Ammon's horn (tissue), 1 donor: ENCODE results near the gene RGR.
"Not testable (repeated sequence)": the region's sequence is repeated elsewhere in the genome, so short reads cannot be mapped to it uniquely, and the experiment has no call there.

ENCODE experiments used
- DNase-seq: peaks from one replicate; pipeline ENCODE4 v3.0.0-alpha.2; 2016; ENCODE audit warnings: low spot score

RGR gene

DNA sequence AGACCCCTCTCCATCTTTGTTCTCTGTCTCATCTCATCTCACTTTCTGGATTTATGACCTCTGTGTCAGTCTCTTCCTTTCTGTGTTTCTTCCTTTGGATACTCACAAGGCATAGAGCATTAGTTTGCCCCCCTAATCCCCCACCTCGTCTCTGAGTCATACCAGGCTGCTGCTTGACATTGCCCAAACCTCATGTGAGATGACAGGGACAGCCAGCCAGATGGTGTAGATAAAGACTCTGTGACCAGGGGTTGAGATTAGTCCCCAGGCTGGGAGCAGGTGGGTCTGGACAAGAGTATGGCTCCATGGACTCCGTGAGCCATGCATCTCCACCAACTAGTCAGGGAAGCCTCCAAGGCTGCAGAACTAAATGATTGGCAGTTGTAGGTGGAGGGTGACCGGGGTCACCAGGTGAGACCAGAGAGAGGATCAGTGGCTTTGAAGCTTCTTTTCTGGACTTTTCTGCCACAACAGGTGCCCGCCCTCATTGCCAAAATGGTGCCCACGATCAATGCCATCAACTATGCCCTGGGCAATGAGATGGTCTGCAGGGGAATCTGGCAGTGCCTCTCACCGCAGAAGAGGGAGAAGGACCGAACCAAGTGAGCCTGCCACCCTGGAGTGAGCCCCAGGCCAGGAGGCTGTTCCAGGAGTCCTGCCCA is 13.3 kb downstream of the RGR start:
- DNase-seq, result no peak

DNA sequence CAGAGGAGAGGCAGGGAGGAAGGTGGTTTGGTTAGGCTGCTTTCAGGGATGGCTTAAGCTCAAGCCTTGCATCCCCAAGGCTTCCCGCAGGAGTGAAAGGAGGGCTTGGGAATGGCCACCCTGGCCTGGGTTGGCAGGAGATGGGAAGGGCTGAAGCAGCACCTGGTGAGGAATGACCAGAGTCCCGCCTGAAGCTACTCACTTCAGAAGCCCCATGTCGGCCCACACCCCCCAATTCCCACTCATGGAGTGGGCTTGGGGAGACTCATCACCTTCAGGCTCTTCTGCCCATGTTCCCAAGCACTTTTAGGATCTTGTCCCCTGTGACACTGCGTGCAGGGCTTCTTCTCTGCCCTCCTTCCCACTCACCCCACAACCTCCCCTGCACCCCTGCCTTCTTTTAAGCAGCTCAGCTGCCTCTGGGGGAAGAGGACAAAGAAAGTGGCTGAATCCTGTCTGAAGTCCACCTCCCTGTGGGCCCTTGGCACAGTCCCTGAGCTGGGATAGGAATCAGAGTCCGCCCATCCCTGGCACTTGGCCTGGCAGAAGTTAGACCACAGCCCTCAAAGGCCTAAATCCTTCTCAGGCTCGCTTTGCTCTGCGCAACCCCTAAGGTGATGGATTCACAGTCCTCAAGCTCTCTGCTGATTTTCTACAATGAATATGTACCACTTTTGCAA is 16.5 kb downstream of the RGR start:
- DNase-seq, result no peak

DNA sequence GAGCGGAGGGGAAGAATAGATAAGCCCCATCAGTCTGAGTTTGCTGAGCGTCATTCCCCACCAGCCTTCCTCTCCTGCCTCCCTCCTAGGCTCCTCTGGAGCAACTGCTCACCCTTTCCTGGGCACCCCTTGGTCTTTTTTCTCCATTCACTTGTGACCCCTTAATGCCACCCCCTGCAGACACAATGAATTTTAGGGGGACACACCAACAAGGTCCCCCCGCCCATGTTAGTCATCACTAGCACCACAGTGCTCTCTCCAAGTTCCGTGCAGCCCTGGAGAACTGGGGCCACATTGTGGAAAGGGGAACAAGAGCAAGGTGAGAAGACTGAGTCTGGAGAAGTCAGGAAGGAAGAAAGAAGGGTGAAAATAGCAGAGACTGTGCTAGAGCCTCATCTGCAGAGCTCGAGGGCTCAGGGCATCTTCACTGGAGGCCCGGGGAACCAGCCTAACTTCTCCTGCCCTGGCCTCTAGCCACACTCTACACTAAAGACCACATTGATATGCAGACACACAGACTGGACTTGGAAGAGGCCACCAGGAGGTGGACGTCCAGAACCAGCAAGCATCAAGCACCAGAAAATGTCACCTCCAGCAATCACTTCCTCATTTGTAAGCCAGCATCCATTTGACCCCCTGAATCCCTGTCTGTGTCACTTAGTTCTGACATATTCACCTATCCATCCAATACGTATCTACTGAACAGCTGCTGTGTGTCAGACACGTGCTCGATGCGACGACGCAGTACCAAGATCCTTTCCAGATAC is 17.5 kb downstream of the RGR start:
- no peak for DNase-seq

DNA sequence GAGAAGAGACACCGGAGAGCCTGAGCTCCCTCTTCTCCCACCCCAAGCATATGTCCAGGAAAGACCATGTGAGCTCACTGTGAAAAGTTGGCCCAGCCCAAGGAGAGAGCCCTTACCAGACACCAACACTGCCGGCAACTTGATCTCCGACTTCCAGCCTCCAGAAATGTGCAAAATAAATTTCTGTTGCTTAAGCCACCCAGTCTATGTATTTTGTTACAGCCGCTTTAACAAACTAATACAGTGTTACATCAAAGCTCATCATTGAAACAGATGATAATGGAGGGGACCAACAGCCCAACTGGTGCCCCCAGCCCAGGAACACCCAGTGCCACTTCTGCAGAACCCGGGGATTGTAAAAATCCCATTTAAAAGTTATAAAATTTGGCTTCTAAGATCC is 18.9 kb downstream of the RGR start:
- no peak for DNase-seq

DNA sequence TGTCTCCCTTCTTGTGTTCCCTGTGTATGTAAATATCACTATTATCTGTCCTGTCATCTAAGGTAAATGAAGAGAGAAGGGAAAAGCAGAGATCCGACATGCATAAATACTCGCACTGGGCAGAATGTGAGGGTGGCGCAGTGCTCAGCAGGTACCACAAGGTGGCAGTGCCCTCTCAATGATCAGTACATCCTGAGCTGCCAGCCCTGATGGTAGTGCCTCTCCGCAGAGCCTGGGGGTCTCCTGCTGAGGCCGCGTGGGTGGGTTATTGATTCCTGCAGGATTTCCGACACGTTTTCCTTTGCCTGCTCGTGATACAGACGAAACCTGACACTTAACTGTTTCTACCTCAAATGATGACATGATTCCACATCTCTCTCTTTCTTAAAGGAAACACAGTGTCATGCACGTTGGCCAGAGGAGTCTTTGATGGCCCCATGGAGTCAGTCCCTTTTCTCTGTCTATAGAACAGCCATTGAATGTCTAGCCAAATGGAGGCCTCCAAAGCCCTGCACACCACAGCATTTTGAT is 19.8 kb downstream of the RGR start:
- DNase-seq, result peak; percentile 90

DNA sequence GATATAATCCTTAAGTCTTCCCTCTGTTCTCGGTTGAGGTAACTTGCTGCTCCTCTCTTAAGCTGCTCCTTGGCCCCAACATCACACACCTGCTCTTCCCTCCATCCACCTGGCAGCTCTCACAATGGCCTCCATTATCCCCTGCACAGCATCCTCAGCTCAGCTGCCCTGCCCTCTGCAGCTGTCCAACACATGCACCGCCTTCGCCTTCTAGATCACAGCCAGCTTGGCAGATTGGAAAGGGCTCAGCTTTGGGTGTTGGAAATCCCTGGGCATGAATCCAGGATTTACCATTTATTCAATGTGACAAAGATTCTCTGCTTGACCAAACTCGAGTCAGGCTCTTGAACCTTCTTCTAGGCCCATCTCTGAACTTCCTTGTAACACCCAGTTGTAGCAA is 20.6 kb downstream of the RGR start:
- peak; percentile 53 for DNase-seq

DNA sequence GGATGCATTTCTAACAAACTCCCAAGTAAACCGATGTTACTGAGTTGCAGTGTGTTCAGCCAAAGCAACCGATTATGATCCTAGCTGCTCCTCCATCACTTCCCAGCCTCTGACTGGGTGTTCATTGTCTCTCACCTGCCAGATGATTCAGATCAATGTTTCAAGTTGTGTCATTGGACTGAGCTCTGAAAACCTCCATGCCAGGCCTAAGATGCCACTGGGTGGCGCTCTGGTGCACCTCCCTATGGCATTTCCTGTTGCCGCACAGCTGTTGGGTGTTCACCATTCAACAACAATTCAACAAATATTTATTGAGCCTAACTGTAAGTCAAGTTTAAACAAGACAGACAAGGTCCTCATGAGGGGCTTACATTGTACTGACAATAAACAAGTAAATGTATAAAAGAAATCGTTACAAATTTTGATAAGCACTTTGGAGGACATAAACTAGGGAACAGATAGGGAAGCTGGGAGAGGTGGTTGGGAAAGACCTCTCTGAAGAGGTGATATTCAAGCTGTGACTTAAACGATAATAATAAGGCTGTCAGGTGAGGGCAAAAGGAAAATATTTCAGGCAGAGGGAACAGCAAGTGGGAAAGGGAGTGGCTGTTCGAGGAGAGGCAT is 22.8 kb downstream of the RGR start:
- no peak for DNase-seq

DNA sequence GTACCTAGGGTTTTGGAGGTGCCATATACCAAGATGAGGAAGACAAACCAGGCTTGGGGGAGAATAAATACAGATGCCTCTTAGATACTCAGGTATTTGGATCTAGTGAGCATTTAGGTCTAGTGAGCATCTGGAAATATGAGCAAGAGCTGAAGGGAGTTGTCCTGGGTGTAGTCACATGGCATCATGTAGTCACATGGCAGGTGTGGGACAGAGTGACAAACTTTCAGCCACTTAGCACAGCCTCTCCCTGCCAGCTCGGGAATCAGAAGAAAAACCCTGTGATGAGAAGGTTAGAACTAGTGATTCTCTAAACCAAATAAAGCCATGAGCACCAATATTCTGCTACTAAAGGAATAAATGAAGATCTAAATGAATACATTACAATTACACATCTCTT is 24.3 kb downstream of the RGR start:
- DNase-seq, result no peak

DNA sequence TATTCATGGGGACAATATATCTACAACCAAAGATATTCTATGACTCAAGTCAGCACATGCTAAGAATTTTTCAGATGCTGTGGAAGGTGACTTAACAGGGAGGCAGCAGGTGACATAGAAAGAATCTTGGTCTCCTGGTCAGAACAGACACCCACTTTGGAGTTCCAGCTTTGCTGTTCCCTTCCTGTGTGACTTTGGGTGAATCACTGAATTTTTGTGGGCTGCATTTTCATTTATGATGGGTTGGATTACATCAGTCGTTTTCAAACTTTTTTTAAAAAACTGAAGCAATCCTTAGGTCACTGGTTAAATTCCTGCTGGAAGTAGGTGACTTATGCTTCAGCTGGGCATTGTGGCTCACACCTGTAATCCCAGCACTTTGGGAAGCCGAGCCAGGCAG is 24.9 kb downstream of the RGR start:
- DNase-seq, result no peak

DNA sequence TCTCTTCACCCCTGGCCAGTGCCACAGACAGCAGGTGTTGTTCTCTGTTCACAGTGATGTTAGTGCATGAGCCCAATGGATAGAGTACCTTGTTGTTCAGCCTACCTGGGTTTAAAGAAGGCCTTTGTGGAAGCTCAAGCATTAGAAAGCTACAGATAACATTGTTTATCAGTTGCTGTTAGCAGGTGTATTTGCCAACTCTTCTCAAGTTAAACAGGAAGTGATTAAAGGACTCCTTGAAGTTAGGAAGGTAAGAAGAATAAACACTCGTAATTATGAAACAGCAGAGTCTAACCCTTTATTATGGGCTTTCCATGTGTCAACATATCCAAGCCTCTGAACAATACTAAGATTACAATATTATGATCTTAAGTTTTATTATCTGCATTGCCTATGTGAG is 25.9 kb downstream of the RGR start:
- no peak for DNase-seq

DNA sequence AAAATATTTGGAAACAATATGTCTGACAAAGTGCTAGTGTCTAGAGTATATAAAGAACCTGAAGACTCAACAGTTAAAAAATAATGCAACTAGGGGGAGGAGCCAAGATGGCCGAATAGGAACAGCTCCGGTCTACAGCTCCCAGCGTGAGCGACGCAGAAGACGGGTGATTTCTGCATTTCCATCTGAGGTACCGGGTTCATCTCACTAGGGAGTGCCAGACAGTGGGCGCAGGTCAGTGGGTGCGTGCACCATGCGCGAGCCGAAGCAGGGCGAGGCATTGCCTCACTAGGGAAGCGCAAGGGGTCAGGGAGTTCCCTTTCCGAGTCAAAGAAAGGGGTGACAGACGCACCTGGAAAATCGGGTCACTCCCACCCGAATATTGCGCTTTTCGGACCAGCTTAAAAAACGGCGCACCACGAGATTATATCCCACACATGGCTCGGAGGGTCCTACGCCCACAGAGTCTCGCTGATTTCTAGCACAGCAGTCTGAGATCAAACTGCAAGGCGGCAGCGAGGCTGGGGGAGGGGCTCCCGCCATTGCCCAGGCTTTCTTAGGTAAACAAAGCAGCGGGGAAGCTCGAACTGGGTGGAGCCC is 35.1 kb downstream of the RGR start:
- DNase-seq, result not testable (repeated sequence)

DNA sequence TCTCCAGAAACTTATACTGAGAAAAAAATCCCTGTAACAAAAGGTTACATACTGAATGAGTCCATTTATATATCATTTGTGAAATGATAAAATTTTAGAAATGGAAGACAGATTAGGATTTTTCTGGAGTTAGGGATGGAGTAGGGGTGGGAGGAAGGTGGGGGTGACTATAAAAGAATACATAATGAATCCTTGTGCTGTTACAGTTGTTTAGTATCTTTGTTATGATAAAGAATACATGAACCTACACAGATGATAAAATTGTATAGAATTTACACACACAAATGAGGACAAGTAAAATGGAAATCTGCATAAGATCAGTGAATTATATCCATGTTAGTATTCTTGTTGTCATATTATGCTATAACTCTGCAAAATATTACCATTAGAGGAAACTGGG is 41.8 kb downstream of the RGR start:
- no peak for DNase-seq

DNA sequence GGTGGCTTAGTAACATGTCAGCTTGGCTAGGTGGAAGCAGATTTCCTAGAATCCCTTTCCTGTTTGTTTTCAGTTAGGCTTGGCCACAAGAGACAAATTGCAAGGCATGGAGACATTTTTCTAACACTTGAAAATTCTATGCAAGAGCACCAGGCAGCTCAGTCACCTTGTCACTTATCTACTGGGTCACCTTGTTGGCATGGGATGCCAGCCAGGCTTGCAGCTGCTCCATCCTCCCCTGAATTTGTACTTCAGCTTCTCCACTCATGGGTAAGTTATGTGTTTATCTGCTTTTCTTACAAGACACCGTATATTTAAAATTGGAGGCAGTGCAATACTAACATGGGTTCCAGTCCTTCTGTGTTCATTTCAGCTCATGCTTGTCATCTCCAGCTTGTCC is 43.3 kb downstream of the RGR start:
- DNase-seq, result no peak

DNA sequence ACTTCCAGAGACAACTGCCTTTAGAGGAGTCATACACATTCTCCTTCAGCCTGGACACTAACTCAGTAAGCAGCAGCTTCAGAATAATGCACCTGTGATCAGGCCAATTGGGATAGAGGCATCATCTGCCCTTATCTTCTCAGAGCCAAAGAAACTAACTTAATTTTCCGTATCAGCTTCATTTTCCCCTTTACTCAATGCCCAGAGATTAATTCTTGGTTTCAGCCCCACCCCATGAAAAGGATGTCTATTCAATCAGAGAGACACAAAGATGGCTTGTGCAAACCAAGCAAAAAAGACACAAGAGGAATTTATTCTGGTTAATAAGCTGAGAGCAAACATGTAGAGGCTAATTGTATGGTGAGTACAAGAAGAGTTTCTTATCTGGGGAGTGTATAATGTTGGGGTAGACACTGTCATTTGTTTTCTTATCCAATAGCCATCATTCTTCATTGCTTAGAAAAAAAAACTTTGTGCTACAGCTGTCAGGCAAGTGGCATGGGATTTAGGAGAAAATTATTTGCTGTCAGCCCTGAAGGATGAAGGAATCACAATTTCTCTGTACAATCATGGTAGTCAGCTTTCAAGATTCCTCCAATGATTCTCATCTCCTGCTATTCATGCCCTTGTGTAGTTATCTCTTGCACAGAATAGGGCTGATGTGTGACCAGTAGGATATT is 44.8 kb downstream of the RGR start:
- DNase-seq, result no peak

DNA sequence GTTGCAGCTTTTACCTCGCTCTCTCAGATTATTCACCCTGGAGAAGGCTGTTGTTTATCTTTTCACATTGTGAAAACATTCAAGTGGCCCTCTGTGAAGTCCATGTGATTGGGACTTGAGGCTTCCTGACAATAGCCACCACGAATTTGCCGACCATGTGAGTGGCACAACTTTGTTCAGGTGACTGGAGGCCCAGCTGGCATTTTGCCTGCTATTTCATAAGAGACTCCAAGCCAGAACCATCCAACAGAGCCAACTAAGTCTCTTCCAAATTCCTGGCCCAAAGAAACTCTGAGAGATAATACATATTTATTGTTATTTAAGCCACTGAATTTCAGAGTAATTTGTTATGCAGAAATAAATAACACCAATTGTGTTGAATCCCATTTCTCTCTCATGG is 45.4 kb downstream of the RGR start:
- no peak for DNase-seq

DNA sequence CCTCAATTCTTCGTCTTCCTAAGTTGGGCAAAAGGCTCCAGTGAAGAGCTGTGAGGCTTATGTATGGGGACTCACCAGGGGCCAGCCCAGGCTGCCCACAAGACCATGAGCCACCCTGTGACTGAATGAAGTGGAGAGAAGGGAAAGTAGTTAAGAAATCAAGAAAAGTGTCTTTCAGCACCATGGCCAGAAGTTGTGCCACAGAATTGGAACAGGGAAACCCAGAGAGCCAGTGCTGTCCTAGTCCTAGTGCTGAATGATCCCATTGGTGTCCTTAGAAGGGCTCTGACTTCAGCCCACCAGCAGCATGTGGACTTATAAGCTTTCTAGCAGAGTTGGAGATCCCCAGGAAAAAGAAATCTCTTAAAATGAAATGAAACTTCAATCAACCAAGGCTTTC is 46.5 kb downstream of the RGR start:
- DNase-seq, result no peak

DNA sequence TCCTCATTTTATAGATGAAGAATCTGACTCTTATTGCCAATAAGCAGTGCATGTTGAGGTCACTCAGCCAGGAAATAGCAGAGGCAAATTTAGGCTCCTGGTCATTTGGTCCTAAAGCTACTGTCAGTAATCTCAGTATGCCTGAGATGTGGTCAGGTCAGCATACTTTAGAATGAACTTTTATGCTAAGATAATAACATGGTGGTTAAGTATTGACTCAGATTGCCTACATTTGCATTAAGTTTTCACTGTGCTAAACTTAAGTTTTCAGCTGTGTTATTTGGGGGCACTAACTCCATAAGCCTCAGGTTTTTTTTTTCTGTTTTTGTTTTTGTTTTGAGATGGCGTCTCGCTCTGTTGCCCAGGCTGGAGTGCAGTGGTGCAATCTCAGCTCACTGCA is 47.6 kb downstream of the RGR start:
- no peak for DNase-seq

DNA sequence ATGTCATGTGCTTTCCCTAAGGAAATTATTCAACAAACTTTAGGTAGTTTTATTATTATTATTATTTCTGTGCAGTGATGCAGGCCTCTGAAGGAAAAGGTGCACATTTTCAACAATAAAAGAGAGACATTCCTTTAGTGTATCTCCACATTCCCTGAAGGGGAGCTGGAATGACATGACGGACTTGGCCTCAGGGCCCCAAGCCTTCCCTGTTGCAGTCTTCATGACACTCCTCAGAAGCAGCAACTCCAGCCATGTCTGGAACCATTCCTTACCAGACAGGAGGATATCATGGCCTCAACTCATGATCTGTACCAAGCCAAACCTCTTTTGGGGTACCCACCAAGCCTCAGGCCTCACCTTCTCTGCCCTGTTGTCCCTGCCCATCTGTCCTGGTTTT is 48.3 kb downstream of the RGR start:
- DNase-seq, result no peak

DNA sequence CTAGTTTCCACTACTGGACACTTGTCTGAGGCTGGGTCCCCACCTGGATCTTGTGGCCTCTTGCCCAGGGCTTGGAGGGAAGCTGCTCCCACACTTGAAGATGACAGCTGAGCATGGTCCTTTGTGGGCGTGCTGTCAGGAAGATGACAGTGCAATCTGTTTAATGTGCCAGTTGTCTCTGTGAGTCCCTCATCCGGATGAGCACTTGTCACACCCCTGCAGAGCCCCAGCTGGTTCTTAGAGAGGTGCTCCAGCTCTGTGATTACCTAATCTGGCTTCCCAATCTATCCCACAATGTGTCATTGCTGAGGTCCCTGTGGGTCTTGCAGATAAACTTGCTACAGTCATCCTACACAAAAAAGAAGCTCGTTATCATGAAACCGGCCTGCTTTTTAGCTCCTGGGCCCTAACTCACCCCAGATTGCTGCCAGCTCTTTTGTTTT is 48.7 kb downstream of the RGR start:
- no peak for DNase-seq

DNA sequence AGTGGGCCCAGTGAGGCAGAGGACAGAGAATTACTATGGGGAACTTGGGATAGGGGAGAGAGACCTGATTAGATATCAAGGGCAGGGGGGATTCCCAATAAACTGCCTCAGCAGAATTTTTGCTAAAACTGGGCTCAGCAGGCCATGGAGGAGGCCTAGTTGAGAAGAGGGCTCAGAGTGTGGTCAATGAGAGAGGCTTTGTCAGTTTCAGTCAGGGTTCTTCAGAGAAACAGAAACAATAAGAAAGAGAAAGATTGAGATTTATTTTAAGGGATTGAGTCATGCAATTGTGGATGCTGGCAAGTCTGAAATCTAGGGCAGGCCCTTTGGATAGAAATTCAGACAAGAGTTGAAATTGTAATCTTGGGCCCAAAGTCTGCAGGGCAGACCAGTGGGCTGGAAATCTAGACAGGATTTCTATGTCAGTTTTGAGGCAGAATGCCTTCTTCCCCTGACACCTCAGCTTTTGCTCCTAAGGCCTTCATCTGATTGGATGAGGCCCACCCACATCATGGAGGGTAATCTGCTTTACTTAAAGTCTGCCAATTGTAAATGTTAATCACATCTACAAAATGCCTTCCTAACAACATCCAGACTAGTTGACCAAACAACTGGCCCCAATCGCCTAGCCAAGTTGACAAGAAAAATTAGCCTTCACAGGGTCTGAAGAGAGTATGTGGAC is 50.1 kb downstream of the RGR start:
- DNase-seq, result no peak
